ENCODE measurements around the gene EPHA5.

EPHA5 gene

GRCh38 chr4:65495439-65495838 is 174.8 kb downstream of the EPHA5 start:
- ATAC-seq (no peak), DNase-seq (no peak)
- Mint-ChIP-seq H3K27me3 (no peaks in the 10 kb centered on the region), H3K9me3 (peaks cover 11% of the 10 kb centered on the region), H3K4me1 (no peaks in the 10 kb centered on the region), H3K4me3 (no peak overlapping the region), H3K36me3 (ENCODE audit: low read depth) (no peaks in the 10 kb centered on the region), H3K27ac (no peak overlapping the region)

DNA sequence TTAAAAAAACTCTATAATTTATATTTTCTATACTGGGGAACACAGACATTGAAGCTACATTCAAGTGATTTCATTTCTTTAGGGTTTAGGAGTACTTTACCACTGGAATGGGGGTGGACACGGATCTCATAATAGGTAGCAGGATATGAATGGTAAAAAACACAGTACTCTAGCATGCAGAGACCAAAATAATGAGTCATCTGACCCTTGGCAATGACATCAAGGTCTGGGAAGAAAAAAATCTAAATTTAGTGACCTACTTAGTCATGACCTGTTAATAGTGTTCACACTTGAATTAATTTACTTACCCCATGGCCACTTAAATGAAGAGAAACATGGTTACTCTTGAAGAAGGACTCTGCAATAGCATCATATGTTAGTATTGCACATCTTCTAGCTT is 187.9 kb downstream of the EPHA5 start:
- Mint-ChIP-seq H3K4me1 (no peaks in the 10 kb centered on the region), H3K27me3 (no peaks in the 10 kb centered on the region), H3K36me3 (ENCODE audit: low read depth) (no peaks in the 10 kb centered on the region), H3K27ac (no peak overlapping the region), H3K9me3 (peaks cover 11% of the 10 kb centered on the region), H3K4me3 (no peak overlapping the region)
- DNase-seq (no peak), ATAC-seq (no peak)

DNA sequence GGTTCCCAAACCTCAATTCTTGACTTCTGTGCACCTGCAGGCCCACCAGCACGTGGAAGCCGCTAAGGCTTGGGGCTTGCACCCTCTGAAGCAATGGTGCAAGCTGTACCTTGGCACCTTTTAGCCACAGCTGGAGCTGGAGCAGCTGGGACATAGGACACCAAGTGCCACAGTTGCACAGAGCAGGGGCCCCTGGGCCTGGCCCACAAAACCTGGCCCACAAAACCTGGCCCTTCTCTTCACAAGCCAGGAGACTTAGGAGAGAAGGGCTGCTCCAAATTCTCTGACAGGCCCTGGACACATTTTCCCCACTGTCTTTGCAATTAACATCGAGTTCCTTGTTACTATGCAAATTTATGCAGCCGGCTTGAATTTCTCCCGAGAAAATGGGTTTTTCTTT is 197.8 kb downstream of the EPHA5 start:
- Mint-ChIP-seq H3K9me3 (peaks cover 5% of the 10 kb centered on the region), H3K4me3 (no peak overlapping the region), H3K36me3 (ENCODE audit: low read depth) (no peaks in the 10 kb centered on the region), H3K27me3 (no peaks in the 10 kb centered on the region), H3K27ac (no peak overlapping the region), H3K4me1 (no peaks in the 10 kb centered on the region)
- no peak for DNase-seq
- ATAC-seq, result no peak

GRCh38 chr4:65467068-65467680 is 203.1 kb downstream of the EPHA5 start:
- no peaks in the 10 kb centered on the region for H3K27me3 Mint-ChIP-seq

DNA sequence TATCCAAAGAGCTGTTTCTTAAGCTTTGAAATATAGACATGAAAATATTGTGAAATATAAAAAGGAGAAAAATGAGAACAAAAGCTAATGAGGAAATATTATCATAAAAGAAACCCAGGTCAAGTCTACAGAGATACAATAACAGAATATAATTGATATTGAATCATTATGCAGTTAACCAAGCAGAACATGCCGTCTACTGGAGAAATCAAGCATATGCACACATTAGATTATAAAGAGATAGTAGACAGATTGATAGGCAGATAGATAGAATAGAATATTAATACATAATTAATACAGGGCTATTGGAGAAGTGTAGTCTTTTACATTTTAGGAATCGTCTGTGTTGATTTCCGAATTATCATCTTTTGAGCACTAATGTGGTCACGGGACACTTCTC is 208.5 kb downstream of the EPHA5 start:
- Mint-ChIP-seq H3K4me3 (no peak overlapping the region), H3K9me3 (peaks cover 4% of the 10 kb centered on the region), H3K36me3 (ENCODE audit: low read depth) (no peaks in the 10 kb centered on the region), H3K4me1 (no peaks in the 10 kb centered on the region), H3K27me3 (no peaks in the 10 kb centered on the region), H3K27ac (no peak overlapping the region)
- no peak for ATAC-seq
- DNase-seq, result no peak

More at GRCh38 chr4:65467068-65467680, 203.1 kb downstream of the EPHA5 start:
- Mint-ChIP-seq H3K36me3 (ENCODE audit: low read depth) (no peaks in the 10 kb centered on the region), H3K4me1 (no peaks in the 10 kb centered on the region), H3K27ac (no peak overlapping the region), H3K4me3 (no peak overlapping the region), H3K9me3 (no peaks in the 10 kb centered on the region)
- DNase-seq (no peak), ATAC-seq (no peak)

GRCh38 chr4:65457011-65457410 is 213.3 kb downstream of the EPHA5 start:
- ATAC-seq (no peak), DNase-seq (no peak)
- Mint-ChIP-seq H3K4me1 (no peaks in the 10 kb centered on the region), H3K9me3 (peaks cover 4% of the 10 kb centered on the region), H3K27ac (no peak overlapping the region), H3K4me3 (no peak overlapping the region), H3K27me3 (no peaks in the 10 kb centered on the region), H3K36me3 (ENCODE audit: low read depth) (no peaks in the 10 kb centered on the region)

GRCh38 chr4:65456579-65456978 is 213.7 kb downstream of the EPHA5 start:
- Mint-ChIP-seq H3K4me3 (no peak overlapping the region), H3K9me3 (peaks cover 4% of the 10 kb centered on the region), H3K4me1 (no peaks in the 10 kb centered on the region), H3K36me3 (ENCODE audit: low read depth) (no peaks in the 10 kb centered on the region), H3K27me3 (no peaks in the 10 kb centered on the region), H3K27ac (no peak overlapping the region)
- no peak for ATAC-seq
- DNase-seq, result no peak

DNA sequence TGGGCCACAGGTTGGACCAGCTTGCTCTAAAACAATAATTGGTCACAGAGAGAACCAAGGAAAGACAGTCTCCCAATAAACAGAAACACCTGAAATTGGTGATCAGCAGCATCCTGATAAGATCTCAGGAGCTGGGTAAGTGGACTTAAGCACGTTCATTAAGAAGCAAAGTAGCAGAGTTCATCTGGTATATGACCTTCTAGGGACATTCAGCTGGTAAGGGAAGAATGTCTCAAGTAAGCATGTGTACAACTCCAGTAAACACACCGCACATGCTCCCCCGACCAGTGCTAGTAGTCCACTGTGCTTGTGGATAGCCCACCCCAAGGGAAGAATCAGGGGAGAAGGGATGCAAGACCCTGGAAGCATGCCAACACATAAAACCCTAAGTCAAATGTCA is 216.9 kb downstream of the EPHA5 start:
- Mint-ChIP-seq H3K4me1 (no peaks in the 10 kb centered on the region), H3K4me3 (no peak overlapping the region), H3K9me3 (peaks cover 3% of the 10 kb centered on the region), H3K27me3 (no peaks in the 10 kb centered on the region), H3K36me3 (ENCODE audit: low read depth) (no peaks in the 10 kb centered on the region), H3K27ac (no peak overlapping the region)
- ATAC-seq (no peak), DNase-seq (no peak)

DNA sequence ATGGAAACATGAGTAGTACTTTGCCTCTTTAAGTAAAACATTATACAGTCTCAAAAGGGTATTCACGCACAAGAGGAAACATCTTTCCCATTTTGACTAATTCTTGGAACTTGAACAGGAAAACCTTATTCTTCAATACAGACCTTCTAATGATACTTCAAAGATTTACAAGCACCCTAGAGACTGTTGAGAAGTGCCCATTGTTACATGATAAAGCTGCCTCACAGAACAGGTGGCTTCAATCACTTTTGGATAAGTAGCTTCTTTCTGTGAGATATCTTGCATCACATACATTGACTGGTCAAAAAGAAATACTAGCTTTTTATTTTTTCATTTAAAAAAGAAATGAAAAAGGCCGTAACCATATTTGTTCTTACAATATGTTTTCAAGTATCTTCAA is 219.4 kb downstream of the EPHA5 start:
- no peaks in the 10 kb centered on the region for H3K4me1 Mint-ChIP-seq
- H3K27me3 Mint-ChIP-seq, result no peaks in the 10 kb centered on the region
- no peak overlapping the region for H3K4me3 Mint-ChIP-seq
- no peaks in the 10 kb centered on the region for H3K36me3 Mint-ChIP-seq (ENCODE audit: low read depth)
- no peaks in the 10 kb centered on the region for H3K9me3 Mint-ChIP-seq
- no peak overlapping the region for H3K27ac Mint-ChIP-seq
- DNase-seq (no peak), ATAC-seq (no peak)

DNA sequence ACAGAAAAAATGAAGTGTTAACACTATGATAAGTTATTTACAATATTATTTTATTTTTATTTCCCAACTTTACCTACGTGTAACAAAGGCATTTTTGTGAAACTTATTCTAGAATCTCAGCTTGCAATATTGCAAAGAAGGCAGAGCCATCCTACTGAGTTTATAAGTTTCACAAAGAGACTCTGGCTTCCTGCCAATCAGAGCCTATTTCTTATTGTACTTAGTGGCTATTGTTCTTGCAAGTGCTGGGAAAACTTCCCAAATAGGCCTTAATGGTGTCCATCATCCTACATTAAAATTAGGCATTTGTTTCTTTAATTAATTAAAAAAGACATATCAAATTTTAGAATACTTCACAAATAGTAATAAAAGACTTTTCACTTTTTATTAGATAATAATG is 233.2 kb downstream of the EPHA5 start:
- Mint-ChIP-seq H3K36me3 (ENCODE audit: low read depth) (no peaks in the 10 kb centered on the region), H3K4me3 (no peak overlapping the region), H3K4me1 (no peaks in the 10 kb centered on the region), H3K27me3 (no peaks in the 10 kb centered on the region), H3K27ac (no peak overlapping the region), H3K9me3 (peaks cover 3% of the 10 kb centered on the region)
- no peak for DNase-seq
- ATAC-seq, result no peak

DNA sequence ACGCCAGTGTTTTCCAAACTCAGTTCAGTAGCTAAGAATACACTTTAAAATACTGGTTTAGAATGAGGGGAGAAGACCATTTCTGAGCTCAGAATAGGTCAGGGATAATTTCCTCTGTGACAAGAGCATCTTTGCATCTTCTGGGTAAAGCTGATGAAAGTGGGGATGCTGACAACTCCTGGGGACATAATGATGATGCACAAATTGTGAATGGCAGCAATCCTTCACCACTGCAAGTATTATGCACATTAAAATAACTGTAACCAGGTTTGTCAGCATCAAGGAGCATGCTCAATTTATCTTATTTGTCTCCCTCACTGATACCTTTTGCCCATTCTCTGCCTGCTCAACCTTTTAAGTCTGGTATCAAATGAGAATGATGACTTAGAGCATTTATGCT is 248.2 kb downstream of the EPHA5 start:
- no peaks in the 10 kb centered on the region for H3K4me1 Mint-ChIP-seq
- no peaks in the 10 kb centered on the region for H3K27me3 Mint-ChIP-seq
- peaks cover 4% of the 10 kb centered on the region for H3K9me3 Mint-ChIP-seq
- ATAC-seq (no peak), DNase-seq (no peak)
- no peak overlapping the region for H3K27ac Mint-ChIP-seq
- no peaks in the 10 kb centered on the region for H3K36me3 Mint-ChIP-seq (ENCODE audit: low read depth)
- H3K4me3 Mint-ChIP-seq, result no peak overlapping the region

GRCh38 chr4:65420036-65420435 is 250.3 kb downstream of the EPHA5 start:
- Mint-ChIP-seq H3K4me3 (no peak overlapping the region), H3K9me3 (peaks cover 6% of the 10 kb centered on the region), H3K4me1 (no peaks in the 10 kb centered on the region), H3K36me3 (ENCODE audit: low read depth) (no peaks in the 10 kb centered on the region), H3K27ac (no peak overlapping the region), H3K27me3 (no peaks in the 10 kb centered on the region)
- DNase-seq, result no peak
- no peak for ATAC-seq

DNA sequence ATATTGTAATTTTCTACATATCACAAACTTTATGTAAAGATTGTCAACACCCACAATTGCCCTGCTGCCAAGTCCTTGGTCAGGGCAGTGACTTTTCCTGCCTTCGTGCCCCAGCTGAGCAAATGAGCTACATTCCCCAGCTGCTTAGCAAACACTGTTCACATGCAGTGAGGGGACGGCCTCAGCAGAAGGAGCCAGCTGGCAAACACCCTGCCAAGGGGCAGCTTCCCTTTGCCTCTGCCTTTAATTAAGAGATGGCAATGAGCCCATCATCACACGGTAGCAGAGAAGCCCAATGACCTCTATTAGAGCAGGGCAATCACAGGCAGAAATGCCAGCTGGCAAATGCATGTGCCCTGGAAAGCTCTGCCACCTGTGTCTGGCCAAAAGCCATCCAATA is 253.4 kb downstream of the EPHA5 start:
- Mint-ChIP-seq H3K27me3 (no peaks in the 10 kb centered on the region), H3K9me3 (peaks cover 6% of the 10 kb centered on the region), H3K36me3 (ENCODE audit: low read depth) (no peaks in the 10 kb centered on the region), H3K4me3 (no peak overlapping the region), H3K4me1 (no peaks in the 10 kb centered on the region), H3K27ac (no peak overlapping the region)
- no peak for DNase-seq
- no peak for ATAC-seq

- Mint-ChIP-seq H3K27me3 (no peaks in the 10 kb centered on the region), H3K4me3 (no peak overlapping the region), H3K36me3 (ENCODE audit: low read depth) (no peaks in the 10 kb centered on the region), H3K9me3 (peaks cover 3% of the 10 kb centered on the region), H3K4me1 (no peaks in the 10 kb centered on the region), H3K27ac (no peak overlapping the region)
- DNase-seq, result no peak
- ATAC-seq, result no peak
Observed at GRCh38 chr4:65407483-65407882, 262.8 kb downstream of the EPHA5 start.

GRCh38 chr4:65401083-65401482 is 269.2 kb downstream of the EPHA5 start:
- no peak for DNase-seq
- no peaks in the 10 kb centered on the region for H3K36me3 Mint-ChIP-seq (ENCODE audit: low read depth)
- no peak for ATAC-seq

GRCh38 chr4:65399084-65399483 is 271.2 kb downstream of the EPHA5 start:
- peaks cover 14% of the 10 kb centered on the region for H3K9me3 Mint-ChIP-seq
- no peak for ATAC-seq
- DNase-seq, result no peak
- H3K4me1 Mint-ChIP-seq, result no peaks in the 10 kb centered on the region
- H3K36me3 Mint-ChIP-seq (ENCODE audit: low read depth), result no peaks in the 10 kb centered on the region
- no peak overlapping the region for H3K27ac Mint-ChIP-seq
- H3K4me3 Mint-ChIP-seq, result no peak overlapping the region
- no peaks in the 10 kb centered on the region for H3K27me3 Mint-ChIP-seq

More at GRCh38 chr4:65401083-65401482, 269.2 kb downstream of the EPHA5 start:
- Mint-ChIP-seq H3K27ac (no peak overlapping the region), H3K27me3 (no peaks in the 10 kb centered on the region), H3K4me3 (no peak overlapping the region), H3K4me1 (no peaks in the 10 kb centered on the region), H3K9me3 (peaks cover 7% of the 10 kb centered on the region)
